Parathyroid adenoma (tissue), 2 donors: ENCODE results near the gene ANKRD27.
"Not testable (repeated sequence)": the region's sequence is repeated elsewhere in the genome, so short reads cannot be mapped to it uniquely, and the experiment has no call there.

Experiments used
- H2AFZ ChIP-seq: fragments of 300-600 bp; sonication (generic); one replicate; pipeline ENCODE4 v1.7.0; 2017; ENCODE audit warnings: antibody characterized with exemption, mild to moderate bottlenecking
- H3K27ac ChIP-seq: fragments of 300-600 bp; sonication (generic); one replicate; pipeline ENCODE4 v1.7.0; 2017
- H3K27me3 ChIP-seq: fragments of 300-600 bp; sonication (generic); one replicate; pipeline ENCODE4 v1.7.0; 2017; ENCODE audit warnings: low read length; ENCODE audit not compliant: control insufficient read depth, insufficient read depth
- H3K36me3 ChIP-seq: fragments of 300-600 bp; sonication (generic); one replicate; pipeline ENCODE4 v1.7.0; 2017; ENCODE audit warnings: low read length; ENCODE audit not compliant: control insufficient read depth, insufficient read depth
- H3K4me1 ChIP-seq: fragments of 300-600 bp; sonication (generic); one replicate; pipeline ENCODE4 v1.7.0; 2017; ENCODE audit warnings: control low read depth
- H3K4me2 ChIP-seq: fragments of 300-600 bp; sonication (generic); one replicate; pipeline ENCODE4 v1.7.0; 2017; ENCODE audit warnings: low read length
- H3K4me3 ChIP-seq: fragments of 300-600 bp; sonication (generic); one replicate; pipeline ENCODE4 v1.7.0; 2017; ENCODE audit warnings: low read depth, low read length
- H3K79me2 ChIP-seq: fragments of 300-600 bp; sonication (generic); one replicate; pipeline ENCODE4 v1.7.0; 2017; ENCODE audit warnings: control low read depth
- H3K9ac ChIP-seq: fragments of 300-600 bp; sonication (generic); one replicate; pipeline ENCODE4 v1.7.0; 2017; ENCODE audit warnings: mild to moderate bottlenecking
- H3K9me3 ChIP-seq: fragments of 300-600 bp; sonication (generic); one replicate; pipeline ENCODE4 v1.7.0; 2017; ENCODE audit warnings: low read length; ENCODE audit not compliant: control insufficient read depth
- CTCF ChIP-seq: fragments of 300-600 bp; sonication (generic); IDR thresholded peaks from one replicate; pipeline ENCODE4 v1.7.0; 2017; ENCODE audit warnings: antibody characterized with exemption, mild to moderate bottlenecking
- donor health status: primary hyperparathyroidism.

ANKRD27 gene

GRCh38 chr19:32662186-32662585, 12.8 kb downstream of the ANKRD27 start:
- H3K27ac ChIP-seq: no peak overlapping the region
- H3K36me3 ChIP-seq: no peaks in the 10 kb centered on the region
- no peak overlapping the region for H2AFZ ChIP-seq
- no peak overlapping the region for H3K9ac ChIP-seq
- H3K4me3 ChIP-seq: no peak overlapping the region
- peaks cover 14% of the 10 kb centered on the region for H3K79me2 ChIP-seq
- no peak for TF ChIP-seq CTCF
- H3K27me3 ChIP-seq: no peaks in the 10 kb centered on the region
- no peaks in the 10 kb centered on the region for H3K4me1 ChIP-seq
- H3K9me3 ChIP-seq: no peaks in the 10 kb centered on the region
- H3K4me2 ChIP-seq: no peak overlapping the region

- no peak overlapping the region for H3K4me2 ChIP-seq
- H3K4me1 ChIP-seq: no peaks in the 10 kb centered on the region
- H3K9me3 ChIP-seq: no peaks in the 10 kb centered on the region
- no peak overlapping the region for H2AFZ ChIP-seq
- no peaks in the 10 kb centered on the region for H3K36me3 ChIP-seq
- no peak overlapping the region for H3K27ac ChIP-seq
- H3K9ac ChIP-seq: no peak overlapping the region
- H3K27me3 ChIP-seq: no peaks in the 10 kb centered on the region
- H3K4me3 ChIP-seq: no peak overlapping the region
- no peak for TF ChIP-seq CTCF
- peaks cover 9% of the 10 kb centered on the region for H3K79me2 ChIP-seq
These were observed 13.7 kb downstream of the ANKRD27 start for GRCh38 chr19:32661318-32661717.

GRCh38 chr19:32658527-32658926, 16.5 kb downstream of the ANKRD27 start:
- no peak for TF ChIP-seq CTCF
- Histone ChIP-seq H3K4me1 (no peaks in the 10 kb centered on the region), H2AFZ (no peak overlapping the region), H3K9me3 (no peaks in the 10 kb centered on the region), H3K79me2 (peaks cover 7% of the 10 kb centered on the region), H3K4me3 (no peak overlapping the region), H3K36me3 (no peaks in the 10 kb centered on the region), H3K27me3 (no peaks in the 10 kb centered on the region), H3K4me2 (no peak overlapping the region), H3K27ac (no peak overlapping the region), H3K9ac (no peak overlapping the region)

- peaks cover 7% of the 10 kb centered on the region for H3K79me2 ChIP-seq
- TF ChIP-seq CTCF: no peak
- no peak overlapping the region for H3K27ac ChIP-seq
- H3K9me3 ChIP-seq: no peaks in the 10 kb centered on the region
- no peaks in the 10 kb centered on the region for H3K4me1 ChIP-seq
- H3K4me2 ChIP-seq: no peak overlapping the region
- no peak overlapping the region for H3K4me3 ChIP-seq
- no peak overlapping the region for H3K9ac ChIP-seq
- H3K36me3 ChIP-seq: no peaks in the 10 kb centered on the region
- H2AFZ ChIP-seq: no peak overlapping the region
- H3K27me3 ChIP-seq: no peaks in the 10 kb centered on the region
These were observed 16.9 kb downstream of the ANKRD27 start for GRCh38 chr19:32658075-32658474.

GRCh38 chr19:32656379-32656778, 18.6 kb downstream of the ANKRD27 start:
- not testable (repeated sequence) for H3K36me3 ChIP-seq, H3K79me2 ChIP-seq, H3K9ac ChIP-seq, H2AFZ ChIP-seq, H3K4me1 ChIP-seq, H3K27ac ChIP-seq, H3K4me3 ChIP-seq, H3K9me3 ChIP-seq, H3K27me3 ChIP-seq, H3K4me2 ChIP-seq
